GM21528 (cell line): ENCODE measurements around the gene NR6A1.

Experiments used
- ATAC-seq: cut with Tn5 transposase; IDR thresholded peaks from one replicate; pipeline ENCODE4 v1.9.1; 2021; ENCODE audit warnings: mild to moderate bottlenecking, moderate library complexity; ENCODE audit not compliant: unreplicated experiment, low FRiP score

NR6A1 gene

GRCh38 chr9:124797343-124798103 is 26.4 kb upstream of the NR6A1 start:
- ATAC-seq: no peak

- ATAC-seq: no peak
Measured at GRCh38 chr9:124795881-124796431, 24.8 kb upstream of the NR6A1 start.

- ATAC-seq: no peak
Measured at GRCh38 chr9:124794902-124795491, 23.9 kb upstream of the NR6A1 start.

- no peak for ATAC-seq
Measured at GRCh38 chr9:124793015-124793541, 22.0 kb upstream of the NR6A1 start.

GRCh38 chr9:124792257-124793014 is 21.3 kb upstream of the NR6A1 start:
- no peak for ATAC-seq

GRCh38 chr9:124790801-124791505 is 19.8 kb upstream of the NR6A1 start:
- ATAC-seq: no peak

GRCh38 chr9:124790301-124790700 is 19.2 kb upstream of the NR6A1 start:
- no peak for ATAC-seq

GRCh38 chr9:124789531-124789930 is 18.4 kb upstream of the NR6A1 start:
- no peak for ATAC-seq

- no peak for ATAC-seq
Measured at GRCh38 chr9:124788542-124789217, 17.6 kb upstream of the NR6A1 start.

GRCh38 chr9:124786881-124787573 is 15.9 kb upstream of the NR6A1 start:
- ATAC-seq: no peak

GRCh38 chr9:124784509-124784908 is 13.4 kb upstream of the NR6A1 start:
- ATAC-seq: no peak

- no peak for ATAC-seq
Measured at GRCh38 chr9:124783830-124784229, 12.7 kb upstream of the NR6A1 start.

GRCh38 chr9:124782661-124783574 is 11.8 kb upstream of the NR6A1 start:
- ATAC-seq: no peak

- ATAC-seq: no peak
Measured at GRCh38 chr9:124781967-124782660, 11.0 kb upstream of the NR6A1 start.

GRCh38 chr9:124780757-124781151 is 9.6 kb upstream of the NR6A1 start:
- ATAC-seq: no peak

- ATAC-seq: no peak
Measured at GRCh38 chr9:124780060-124780756, 9.1 kb upstream of the NR6A1 start.
